GM12891 (cell line): ENCODE data around the gene COX6A2.

Experiments used
- PAX5 ChIP-seq: IDR thresholded peaks from 2 replicates; pipeline ENCODE4 v1.6.1; 2011; ENCODE audit warnings: low read length, moderate library complexity, mild to moderate bottlenecking; ENCODE audit not compliant: insufficient read depth, severe bottlenecking
- POLR2A ChIP-seq: IDR thresholded peaks from 2 replicates; pipeline ENCODE4 v1.6.1; 2011; ENCODE audit warnings: low read depth, low read length, control low read depth
- POLR2AphosphoS5 ChIP-seq: IDR thresholded peaks from 2 replicates; pipeline ENCODE4 v1.6.1; 2011; ENCODE audit warnings: low read depth, low read length, control low read depth
- POU2F2 ChIP-seq: IDR thresholded peaks from 2 replicates; pipeline ENCODE4 v1.6.1; 2011; ENCODE audit warnings: low read depth, mild to moderate bottlenecking, control low read depth, low read length, moderate library complexity
- SPI1 ChIP-seq: IDR thresholded peaks from 2 replicates; pipeline ENCODE4 v1.6.1; 2011; ENCODE audit warnings: low read depth, low read length, control low read depth
- TAF1 ChIP-seq: IDR thresholded peaks from 2 replicates; pipeline ENCODE4 v1.6.1; 2011; ENCODE audit warnings: low read depth, low read length, control low read depth

DNA sequence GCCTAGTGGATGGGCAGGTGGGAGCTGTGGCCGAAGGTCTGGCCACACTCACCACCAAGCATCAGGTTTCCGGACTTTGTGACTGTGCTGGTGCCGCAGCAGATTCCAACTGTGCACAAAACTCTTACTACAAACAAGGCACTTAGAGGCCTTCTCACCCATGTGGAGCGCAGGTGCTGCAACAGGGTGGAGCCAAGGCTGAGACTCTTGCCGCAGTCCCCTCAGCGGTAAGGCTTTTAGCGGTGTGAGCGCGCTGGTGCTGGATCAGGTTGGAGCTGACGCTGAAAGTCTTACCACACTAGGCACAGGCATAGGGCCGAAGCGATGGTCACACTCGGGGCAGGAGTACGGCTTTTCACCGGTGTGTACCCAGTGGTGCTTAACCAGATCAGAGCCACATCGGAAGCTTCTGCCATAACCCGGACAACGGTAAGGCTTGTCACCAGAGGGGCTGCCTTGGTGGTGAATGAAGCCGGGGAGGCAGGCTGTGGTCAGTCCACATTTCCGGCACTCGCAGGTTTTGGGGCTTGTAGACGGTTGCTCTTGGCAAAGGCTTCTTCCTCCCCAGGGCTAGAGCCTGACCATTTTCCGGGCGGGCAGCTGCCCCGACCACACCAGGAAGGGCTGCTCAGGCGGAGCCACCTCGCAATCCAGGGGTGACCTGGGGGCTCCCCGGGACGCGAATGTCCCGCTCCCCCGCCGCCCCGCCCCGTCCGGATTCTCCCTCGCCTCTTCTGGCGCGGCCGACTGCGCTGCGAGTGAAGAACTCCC, 30.1 kb upstream of the COX6A2 start:
- TF ChIP-seq POLR2A (peak; percentile 42; the same call in 1 of the 2 replicates), PAX5 (no peak), TAF1 (peak; percentile 69), POLR2AphosphoS5 (no peak; the same call in 1 of the 2 replicates), SPI1 (no peak), POU2F2 (peak; percentile 71)
